Right lobe of liver (tissue), 6 donors: ENCODE measurements around the gene NOA1. TPM values are rescaled to one million over a fixed set of nuclear protein-coding genes. Genes with fewer than 3 reads are reported as not detected.

Experiments
- ATAC-seq, 4 donors: fragments of 200-7000 bp; cut with Tn5 transposase; one replicate each; pipeline ENCODE4 v1.9.1; 2020; ENCODE audit warnings: mild to moderate bottlenecking in 4 of 4, moderate library complexity in 4 of 4
- DNase-seq, 3 donors: peaks; one replicate each; pipeline ENCODE4 v3.0.0-alpha.2; 2020
- H3K27ac ChIP-seq, 3 donors: fragments of 200-600 bp; one replicate each; pipeline ENCODE4 v1.8.0; 2022
- H3K27me3 ChIP-seq, 2 donors: fragments of 200-600 bp; one replicate each; pipeline ENCODE4 v1.8.0; 2022
- H3K36me3 ChIP-seq, 4 donors: fragments of 200-600 bp; sonication (generic) in 1 of 4; one replicate each; pipeline versions ENCODE4 v1.5.1 to v1.8.0; 2017 to 2022; ENCODE audit warnings: control low read depth in 1 of 4
- H3K4me1 ChIP-seq, 4 donors: fragments of 200-600 bp; sonication (generic) in 1 of 4; one replicate each; pipeline versions ENCODE4 v1.5.1 to v1.8.0; 2017 to 2022; ENCODE audit warnings: control low read depth in 1 of 4
- H3K4me3 ChIP-seq, 3 donors: fragments of 200-600 bp; one replicate each; pipeline ENCODE4 v1.8.0; 2022
- H3K9me3 ChIP-seq, 4 donors: fragments of 200-600 bp; sonication (generic) in 1 of 4; one replicate each; pipeline versions ENCODE4 v1.5.1 to v1.8.0; 2017 to 2022; ENCODE audit warnings: control low read depth in 1 of 4
- CTCF ChIP-seq, 4 donors: fragments of 200-600 bp in 3 of 4; fragments of 450-650 bp in 1 of 4; IDR thresholded peaks; one replicate each; pipeline versions ENCODE4 v1.5.1 to v1.8.0; 2016 to 2022; ENCODE audit warnings: antibody characterized with exemption in 4 of 4, mild to moderate bottlenecking in 2 of 4
- POLR2A ChIP-seq: fragments of 450-650 bp; IDR thresholded peaks from one replicate; pipeline ENCODE4 v1.6.1; 2017; ENCODE audit warnings: antibody characterized with exemption, mild to moderate bottlenecking
- WGBS: methylation state at CpG from one replicate; pipeline ENCODE4 v1.1.6; 2018; ENCODE audit warnings: low coverage, low lambda C conversion rate; ENCODE audit not compliant: insufficient coverage; ENCODE audit errors: missing lambda C conversion rate; 5-methylcytosine and 5-hydroxymethylcytosine counted together
- intact Hi-C, 2 donors: fragments of 100-400 bp; cut with DNase I; formaldehyde crosslinking; loops; one replicate each; pipeline versions ENCODE4 v1.11.2 to v1.14.1; 2022
- total RNA-seq, 6 experiments: library from RNA; depleted of rRNA in 2 of 6; stranded (reverse); fragments of >200 nt in 2 of 6; fragmentation: NEBNext Ultra II Directional in 3 of 6; extraction: Animal tissue kit (Norgen Biotek cat#: 25700) in 3 of 6; gene quantifications; one replicate each; pipeline versions ENCODE4 v1.1.0 to v1.2.4, GENCODE V29; 2016 to 2023
- donor health status: DM: no; HTN: yes; CAD: no.
- donor health status: DM: no; HTN: no; CAD: no.
- donor health status: DM: no; HTN: no; CAD: no.
- donor health status: DM: no; HTN: yes; CAD: no.
- donor health status: DM: no; HTN: yes; CAD: no.

The NOA1 gene
- total RNA-seq, 6 experiments from 2014 or later = 4.7 to 12.7 (median 5.8) TPM

DNA sequence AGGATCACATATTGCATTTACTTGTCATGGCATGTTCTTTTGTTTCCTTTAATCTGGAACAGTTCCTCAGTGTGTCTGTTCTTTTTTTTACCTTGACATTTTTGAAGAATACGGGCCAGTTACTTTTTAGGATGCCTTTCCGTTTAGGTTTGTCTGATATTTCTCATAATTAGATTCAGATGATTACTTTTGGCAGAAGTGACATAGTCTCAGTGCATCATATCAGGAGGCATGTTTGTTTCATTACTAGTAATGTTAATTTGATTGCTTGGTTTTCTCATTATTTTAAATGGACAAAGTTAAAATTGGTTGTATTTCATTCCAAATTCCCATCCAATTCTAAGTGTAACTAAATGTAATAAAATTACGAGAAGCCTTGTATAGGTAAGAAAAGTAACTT, 9.5 kb upstream of the NOA1 start:
- no peak overlapping the region for H3K4me3 ChIP-seq
- ATAC-seq (no peak), DNase-seq (no peak)
- peaks cover 0 to 33% (median 16%) of the 10 kb centered on the region in 4 donors for H3K36me3 ChIP-seq
- no peak for TF ChIP-seq CTCF (IDR thresholded peaks at IDR 0.05)
- no peak for TF ChIP-seq POLR2A
- intact Hi-C loops = no loop called here
- H3K27me3 ChIP-seq = no peaks in the 10 kb centered on the region
- H3K9me3 ChIP-seq = no peaks in the 10 kb centered on the region
- WGBS = 94% methylated on average over 3 of the region's 3 CpGs
- H3K4me1 ChIP-seq = peaks cover 0 to 6% (median 0%) of the 10 kb centered on the region in 4 donors
- H3K27ac ChIP-seq = no peak overlapping the region

- peaks cover 0 to 11% (median 1%) of the 10 kb centered on the region in 4 donors for H3K4me1 ChIP-seq
- H3K36me3 ChIP-seq = peaks cover 0 to 25% (median 12%) of the 10 kb centered on the region in 4 donors
- no peaks in the 10 kb centered on the region for H3K9me3 ChIP-seq
- no peak for TF ChIP-seq POLR2A
- TF ChIP-seq CTCF (IDR thresholded peaks at IDR 0.05) = no peak
- no peak overlapping the region for H3K27ac ChIP-seq
- H3K4me3 ChIP-seq = no peak overlapping the region
- ATAC-seq (no peak), DNase-seq (no peak)
- WGBS = 48% methylated on average over 1 of the region's 1 CpG
- intact Hi-C loops = no loop called here
- no peaks in the 10 kb centered on the region for H3K27me3 ChIP-seq
These were observed 8.8 kb upstream of the NOA1 start for GRCh38 chr4:56986192-56986591.

DNA sequence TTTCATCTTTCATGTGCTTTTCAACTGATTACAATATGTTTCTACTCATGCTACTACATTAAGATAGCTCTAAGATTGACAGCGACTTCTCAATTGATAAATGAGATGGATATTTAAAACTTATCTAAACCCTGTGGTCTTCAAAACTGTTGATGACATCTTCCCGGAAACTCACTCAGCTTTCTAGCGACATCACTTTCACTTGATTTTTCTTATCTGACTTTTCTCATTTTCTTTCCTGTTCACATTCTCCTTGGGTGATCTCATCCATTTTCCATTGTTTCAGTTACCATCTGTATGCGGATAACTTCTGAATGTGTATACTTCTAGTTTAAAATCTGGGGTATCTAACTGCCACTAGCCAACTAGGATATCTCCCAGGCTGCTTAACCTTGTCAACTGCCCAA, 4.4 kb upstream of the NOA1 start:
- no peaks in the 10 kb centered on the region for H3K27me3 ChIP-seq
- DNase-seq (no peak), ATAC-seq (no peak)
- 58% methylated on average over 4 of the region's 4 CpGs for WGBS
- TF ChIP-seq POLR2A (no peak), CTCF (IDR thresholded peaks at IDR 0.05) (no peak)
- H3K9me3 ChIP-seq = no peaks in the 10 kb centered on the region
- H3K4me1 ChIP-seq = peaks cover 0 to 27% (median 7%) of the 10 kb centered on the region in 4 donors
- peaks cover 0 to 8% (median 4%) of the 10 kb centered on the region in 4 donors for H3K36me3 ChIP-seq
- intact Hi-C loops = no loop called here
- H3K4me3 ChIP-seq = no peak overlapping the region
- H3K27ac ChIP-seq = peak overlapping the region in 1 of 3 donors; percentile 13

DNA sequence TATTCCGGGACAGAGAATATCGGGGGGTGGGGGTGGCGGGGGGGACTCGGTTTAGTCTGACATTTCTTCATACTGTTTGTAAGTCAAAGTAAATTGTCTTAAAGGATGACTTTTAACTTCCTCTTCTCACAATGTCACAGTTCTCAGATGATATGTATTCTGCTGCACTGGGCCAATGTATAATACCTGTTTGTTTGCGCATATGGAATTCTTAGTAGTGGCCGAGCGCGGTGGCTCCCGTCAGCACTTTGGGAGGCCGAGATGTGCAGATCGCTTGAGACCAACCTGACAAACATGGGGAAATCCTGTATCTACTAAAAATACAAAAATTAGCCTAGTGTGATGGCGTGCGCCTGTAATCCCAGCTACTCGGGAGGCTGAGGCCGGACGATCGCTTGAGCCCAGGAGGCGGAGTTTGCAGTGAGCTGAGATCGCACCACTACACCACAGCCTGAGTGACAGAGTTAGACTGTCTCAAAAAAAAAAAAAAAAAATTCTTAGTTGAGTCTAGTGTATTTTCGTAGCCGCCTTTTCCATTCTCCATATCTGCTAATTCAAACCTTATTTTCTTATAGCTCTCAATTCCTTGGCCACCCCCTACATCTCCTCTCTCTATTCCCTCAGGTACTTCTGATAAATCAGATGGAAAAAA, 2.1 kb upstream of the NOA1 start:
- WGBS = 7% methylated on average over 21 of the region's 21 CpGs
- no peak for TF ChIP-seq POLR2A
- no peak for TF ChIP-seq CTCF (IDR thresholded peaks at IDR 0.05)
- ATAC-seq (no peak), DNase-seq (peak in 1 of 3 donors; percentile 34)
- H3K27ac ChIP-seq = peak overlapping the region in 2 of 3 donors; percentile 61 to 80
- no peaks in the 10 kb centered on the region for H3K27me3 ChIP-seq
- intact Hi-C loops = no loop called here
- H3K36me3 ChIP-seq = no peaks in the 10 kb centered on the region
- H3K4me1 ChIP-seq = peaks cover 0 to 42% (median 13%) of the 10 kb centered on the region in 4 donors
- H3K4me3 ChIP-seq = peak overlapping the region; percentile 96 to 98 (median 96)
- H3K9me3 ChIP-seq = no peaks in the 10 kb centered on the region
